Activated CD8-positive, alpha-beta memory T cell treated with anti-CD3 and anti-CD28 coated beads for 4 hours (primary cell): ENCODE data around the gene PA2G4.
"Not testable (repeated sequence)": the region's sequence is repeated elsewhere in the genome, so short reads cannot be mapped to it uniquely, and the experiment has no call there.

Source experiments
- DNase-seq, 2 donors: peaks; one replicate each; pipeline ENCODE4 v3.0.0-alpha.2; 2020; ENCODE audit warnings: low read depth in 2 of 2

Gene PA2G4

DNA sequence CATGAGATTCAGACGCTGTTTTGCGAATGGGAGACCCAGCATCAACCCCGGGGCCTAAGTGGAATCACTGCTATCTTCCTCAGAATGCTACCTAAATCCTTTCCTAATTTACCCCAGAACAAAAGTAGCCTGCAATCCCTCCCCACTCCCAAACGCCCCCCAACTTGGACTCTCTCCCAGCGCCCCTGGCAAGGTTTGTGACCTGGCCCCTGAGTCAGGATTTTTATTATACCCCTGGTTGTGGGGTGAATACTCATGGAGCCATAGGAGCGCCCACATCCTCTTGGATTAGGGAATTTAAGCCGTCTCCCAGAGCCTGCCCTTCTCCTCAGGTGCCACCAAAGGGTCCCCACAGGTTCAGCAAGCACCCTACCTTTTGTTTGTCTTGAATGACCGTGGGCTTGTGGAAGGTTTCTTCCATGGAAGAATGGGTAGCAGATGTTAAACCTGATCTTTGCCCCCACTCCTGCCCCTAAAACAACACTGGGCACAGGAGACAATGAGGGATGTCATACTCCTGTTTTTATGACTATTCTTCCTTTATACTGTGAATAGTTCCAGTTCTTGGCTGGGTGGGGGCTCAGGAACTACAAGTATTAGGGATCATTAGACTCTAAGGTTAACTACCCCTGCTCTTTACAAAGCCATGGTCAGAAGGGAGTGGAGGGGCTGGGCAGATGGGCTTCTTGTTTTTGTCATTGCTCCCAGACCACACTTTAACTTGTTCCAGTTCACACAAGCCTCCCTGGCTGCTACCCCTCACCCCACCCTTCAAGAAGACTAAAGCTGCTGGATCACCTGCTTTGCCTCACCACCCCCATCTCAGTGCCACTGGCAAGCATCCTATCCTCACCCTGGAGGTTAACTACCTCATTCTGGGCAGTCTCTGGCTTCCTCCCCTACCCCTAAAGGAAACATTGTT is 48.7 kb downstream of the PA2G4 start:
- DNase-seq: no peak

DNA sequence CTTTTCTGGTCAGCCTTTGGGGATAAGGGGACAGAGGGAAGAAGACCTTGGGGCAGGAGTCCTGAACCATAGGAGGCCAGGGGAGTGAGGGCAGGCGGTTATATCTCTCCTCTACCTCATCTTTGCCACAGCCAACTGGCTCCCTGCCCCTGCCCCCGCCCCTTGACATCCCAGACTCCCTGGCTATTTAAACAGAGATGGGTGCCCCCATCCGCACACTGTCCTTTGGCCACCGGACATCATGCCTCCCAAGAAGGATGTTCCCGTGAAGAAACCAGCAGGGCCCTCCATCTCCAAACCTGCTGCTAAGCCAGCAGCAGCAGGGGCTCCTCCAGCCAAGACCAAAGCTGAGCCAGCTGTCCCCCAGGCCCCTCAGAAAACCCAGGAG is 49.3 kb downstream of the PA2G4 start:
- DNase-seq: no peak

GRCh38 chr12:56154246-56154771 is 50.0 kb downstream of the PA2G4 start:
- no peak for DNase-seq

DNA sequence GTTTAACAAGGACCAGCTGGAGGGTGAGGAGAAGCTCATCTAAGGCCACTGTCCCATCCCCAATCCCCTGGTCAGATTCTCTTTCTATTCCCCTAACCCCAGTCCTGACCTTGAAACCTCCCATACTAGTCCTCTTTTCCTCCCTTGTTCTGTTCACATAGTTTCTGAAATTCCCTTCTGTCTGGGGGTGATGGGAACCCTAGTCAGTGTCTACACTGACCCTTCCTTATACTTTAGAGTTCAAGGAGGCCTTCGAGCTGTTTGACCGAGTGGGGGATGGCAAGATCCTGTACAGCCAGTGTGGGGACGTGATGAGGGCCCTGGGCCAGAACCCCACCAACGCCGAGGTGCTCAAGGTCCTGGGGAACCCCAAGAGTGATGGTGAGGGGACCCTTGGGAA is 50.5 kb downstream of the PA2G4 start:
- no peak for DNase-seq

DNA sequence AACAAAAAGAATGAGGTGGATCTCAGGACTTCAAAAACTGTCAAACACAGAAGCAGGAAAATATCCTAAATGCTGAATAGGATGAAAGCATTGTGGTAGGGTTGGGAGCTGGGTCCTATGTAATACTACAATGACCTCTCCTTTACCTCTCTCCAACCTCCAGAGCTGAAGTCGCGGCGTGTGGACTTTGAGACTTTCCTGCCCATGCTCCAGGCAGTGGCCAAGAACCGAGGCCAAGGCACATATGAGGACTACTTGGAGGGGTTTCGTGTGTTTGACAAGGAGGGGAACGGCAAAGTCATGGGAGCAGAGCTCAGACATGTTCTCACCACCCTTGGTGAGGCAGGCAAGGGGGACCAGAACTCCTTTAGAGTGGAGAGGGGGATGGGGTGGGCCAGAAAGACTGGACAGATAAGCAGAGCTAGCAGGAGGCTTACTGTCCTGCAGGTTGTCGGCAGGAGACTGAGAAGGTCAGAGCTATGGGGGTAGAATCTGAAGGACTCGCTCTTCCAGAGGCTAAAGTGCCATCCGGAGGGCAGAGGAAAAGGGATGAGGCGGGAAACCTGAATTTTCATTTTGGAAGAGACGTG is 51.0 kb downstream of the PA2G4 start:
- DNase-seq: no peak

- not testable (repeated sequence) for DNase-seq
These were observed 52.3 kb downstream of the PA2G4 start for GRCh38 chr12:56156464-56157200.

DNA sequence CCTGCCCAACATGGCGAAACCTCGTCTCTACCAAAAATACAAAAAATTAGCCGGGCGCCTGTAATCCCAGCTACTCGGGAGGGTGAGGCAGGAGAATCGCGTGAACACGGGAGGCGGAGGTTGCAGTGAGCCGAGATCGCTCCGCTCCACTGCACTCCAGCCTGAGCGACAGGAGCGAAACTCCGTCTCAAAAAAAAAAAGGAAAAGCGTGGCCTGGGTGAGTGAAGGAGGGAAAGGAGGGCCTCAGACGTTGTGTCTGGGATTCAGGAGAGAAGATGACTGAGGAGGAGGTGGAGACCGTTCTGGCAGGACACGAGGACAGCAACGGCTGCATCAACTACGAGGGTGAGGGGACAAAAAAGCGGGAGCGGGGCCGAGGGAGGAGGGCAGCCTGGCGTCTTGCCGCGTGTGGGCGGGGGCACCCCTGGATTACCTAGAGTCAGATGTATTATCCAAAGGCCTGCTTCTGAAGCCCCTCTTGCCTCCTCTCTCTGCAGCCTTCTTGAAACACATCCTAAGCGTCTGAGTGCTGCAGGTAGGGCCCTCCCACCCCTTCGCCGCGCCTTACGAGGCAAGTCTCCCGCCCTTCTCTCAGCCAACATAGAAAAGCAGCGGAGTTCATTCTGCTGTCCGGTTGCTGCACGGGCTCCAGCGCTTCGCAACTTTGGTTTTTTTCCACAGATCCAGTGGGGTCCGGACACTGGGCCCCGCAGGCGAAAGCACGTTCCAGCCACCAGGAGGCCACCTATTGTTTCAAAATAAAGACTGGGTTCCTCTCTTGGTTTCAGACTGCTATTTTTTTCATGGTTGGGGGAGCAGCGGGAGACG is 53.1 kb downstream of the PA2G4 start:
- peak in 1 of 2 donors; percentile 11 for DNase-seq

GRCh38 chr12:56158029-56158925 is 53.9 kb downstream of the PA2G4 start, which contains the start of gene MYL6:
Gene MYL6 (plus strand): TSS chr12:56158359. CDS start chr12:56158402, 43 bp downstream.
- peak; percentile 83 to 89 for DNase-seq

- no peak for DNase-seq
These were observed 54.6 kb downstream of the PA2G4 start for GRCh38 chr12:56158926-56159461.

GRCh38 chr12:56159482-56160192 is 55.3 kb downstream of the PA2G4 start:
- DNase-seq: no peak

DNA sequence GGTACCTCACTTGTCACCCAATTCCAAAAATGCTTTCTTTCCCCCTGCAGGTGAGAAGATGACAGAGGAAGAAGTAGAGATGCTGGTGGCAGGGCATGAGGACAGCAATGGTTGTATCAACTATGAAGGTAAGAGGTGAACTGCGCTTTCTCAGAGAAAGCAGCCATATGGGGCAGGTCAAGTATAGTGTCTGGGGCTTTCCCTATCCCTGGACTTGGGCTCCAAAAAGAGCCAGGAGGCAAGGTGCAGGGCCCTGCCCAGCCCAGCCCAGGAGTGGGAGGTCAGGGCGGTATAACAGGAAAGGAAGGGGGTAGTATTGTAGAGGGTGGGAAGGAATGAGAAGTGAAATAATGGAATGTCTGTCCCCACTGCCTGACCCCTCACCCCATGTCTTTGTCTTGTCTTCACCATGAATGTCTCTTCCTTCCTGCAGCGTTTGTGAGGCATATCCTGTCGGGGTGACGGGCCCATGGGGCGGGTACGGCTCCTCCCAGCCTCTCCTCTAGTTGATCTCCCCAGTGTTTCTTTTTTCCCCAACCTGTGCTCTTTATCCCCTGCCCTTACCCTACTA is 55.9 kb downstream of the PA2G4 start:
- DNase-seq: peak in 1 of 2 donors; percentile 11

- no peak for DNase-seq
These were observed 56.7 kb downstream of the PA2G4 start for GRCh38 chr12:56160894-56161689.

DNA sequence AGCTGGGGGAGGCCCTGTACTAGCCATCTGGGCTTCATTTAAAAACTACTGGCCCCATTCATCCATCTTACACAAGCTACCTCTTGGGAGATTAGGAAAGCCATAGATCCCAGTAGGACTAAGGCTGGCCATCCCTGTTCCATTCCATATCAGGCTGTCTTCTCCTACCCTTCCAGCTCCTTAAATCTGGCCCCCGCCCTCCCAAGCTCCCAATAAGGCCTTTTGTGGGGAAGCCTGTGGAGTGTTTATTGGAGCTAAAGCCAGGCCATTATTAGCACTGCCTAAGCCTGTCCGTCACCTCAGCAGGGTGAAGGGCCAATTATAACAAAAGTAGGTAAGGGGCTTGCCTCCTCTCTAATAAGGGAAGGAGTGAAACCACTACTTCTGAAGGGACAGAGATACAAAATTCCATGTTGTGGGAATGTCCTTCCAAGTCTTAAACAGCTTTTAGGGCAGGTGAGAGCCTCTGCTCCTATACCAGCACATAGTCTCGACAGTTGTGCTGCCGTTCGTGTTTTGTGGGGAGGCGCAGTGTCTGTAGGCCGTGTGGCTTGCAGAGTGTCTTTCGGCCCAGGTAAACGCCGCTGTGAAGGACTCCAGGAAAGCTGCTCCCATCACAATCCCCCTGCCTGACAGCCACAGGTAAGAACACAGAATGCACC is 57.5 kb downstream of the PA2G4 start:
- no peak for DNase-seq

- no peak for DNase-seq
These were observed 58.3 kb downstream of the PA2G4 start for GRCh38 chr12:56162468-56163290.
